Endothelial cell of umbilical vein (primary cell): ENCODE measurements around the gene PPP1R15B. TPM values are rescaled to one million over a fixed set of nuclear protein-coding genes. Genes with fewer than 3 reads are reported as not detected.

ENCODE experiments used
- BruUV-seq: library from RNA; stranded (reverse); fragments of 400-500 nt; replicated peaks from 2 replicates; lab custom pipeline; 2021; lab: Mats Ljungman, UMichigan
- CTCF ChIA-PET: fragments of 300-600, 350-600 bp; sonication (Branson Sonifier 250); formaldehyde crosslinking; loops from one replicate; lab custom pipeline; 2021; ENCODE audit warnings: antibody characterized with exemption, inconsistent platforms; lab: Charles Lee
- POLR2A ChIA-PET: fragments of 300-600, 350-600 bp; sonication (Branson Sonifier 250); formaldehyde crosslinking; loops from one replicate; lab custom pipeline; 2021; ENCODE audit warnings: antibody characterized with exemption, inconsistent platforms; lab: Charles Lee
- DNase-seq: peaks from one replicate; pipeline ENCODE4 v3.0.0-alpha.2; 2011; ENCODE audit warnings: low read depth, low spot score
- FAIRE-seq: peaks from 2 replicates; lab custom pipeline; 2011; peaks lifted over from hg19 to GRCh38; lab: Jason Lieb, UNC
- H2AFZ ChIP-seq: 2 replicates; pipeline ENCODE4 v1.6.0; 2012; ENCODE audit warnings: low read depth, low read length, control low read depth, inconsistent platforms
- H3K27ac ChIP-seq: 2 replicates; pipeline ENCODE4 v1.5.1; 2011; ENCODE audit warnings: low read depth, mild to moderate bottlenecking, control low read depth, low read length, moderate library complexity; ENCODE audit not compliant: insufficient read depth
- H3K27me3 ChIP-seq, 2 experiments: 2 replicates each; pipeline versions ENCODE4 v1.6.0 to v1.6.1; 2011; ENCODE audit warnings: low read length in 2 of 2, mixed read lengths in 1 of 2; ENCODE audit not compliant: control insufficient read depth in 2 of 2, insufficient read depth in 2 of 2
- H3K36me3 ChIP-seq, 2 experiments: 2 replicates in 1 of 2; 3 replicates in 1 of 2; pipeline ENCODE4 v1.5.1; 2011; ENCODE audit warnings: low read length in 2 of 2, mild to moderate bottlenecking in 1 of 2, moderate library complexity in 1 of 2; ENCODE audit not compliant: control insufficient read depth in 2 of 2, insufficient read depth in 2 of 2; ENCODE audit errors: extremely low read depth in 1 of 2
- H3K4me1 ChIP-seq: 3 replicates; pipeline ENCODE4 v1.5.1; 2011; ENCODE audit warnings: mild to moderate bottlenecking, low read length; ENCODE audit not compliant: control insufficient read depth, insufficient read depth; ENCODE audit errors: extremely low read depth
- H3K4me2 ChIP-seq: 2 replicates; pipeline ENCODE4 v1.6.1; 2011; ENCODE audit warnings: low read length, control low read depth, mixed read lengths; ENCODE audit not compliant: insufficient read depth
- H3K4me3 ChIP-seq, 3 experiments: fragments of 200-600 bp in 1 of 3; sonication (generic), shearing (Covaris generic) in 1 of 3; replicated peaks in 1 of 3; 2 replicates each; pipeline ENCODE4 v1.5.1; 2011 to 2016; ENCODE audit warnings: control low read depth in 3 of 3, low read length in 3 of 3, mild to moderate bottlenecking in 2 of 3, inconsistent platforms in 1 of 3, low read depth in 1 of 3, moderate library complexity in 1 of 3; ENCODE audit not compliant: insufficient read depth in 1 of 3
- H3K79me2 ChIP-seq: 2 replicates; pipeline ENCODE4 v1.6.0; 2012; ENCODE audit warnings: low read length, inconsistent platforms; ENCODE audit not compliant: control insufficient read depth, insufficient read depth
- H3K9ac ChIP-seq: replicated peaks from 2 replicates; pipeline ENCODE3; 2011; ENCODE audit warnings: low read length, control low read depth; ENCODE audit not compliant: insufficient read depth; ENCODE audit errors: extremely low read depth
- H3K9me1 ChIP-seq: replicated peaks from 3 replicates; pipeline ENCODE4 v1.6.0; 2011; ENCODE audit warnings: mild to moderate bottlenecking, low read length; ENCODE audit not compliant: control insufficient read depth, insufficient read depth; ENCODE audit errors: extremely low read depth
- H3K9me3 ChIP-seq: replicated peaks from 2 replicates; pipeline ENCODE4 v1.5.1; 2012; ENCODE audit warnings: low read length, inconsistent platforms; ENCODE audit not compliant: control insufficient read depth, insufficient read depth
- H4K20me1 ChIP-seq: replicated peaks from 2 replicates; pipeline ENCODE3; 2011; ENCODE audit warnings: mild to moderate bottlenecking, low read length; ENCODE audit not compliant: control insufficient read depth, insufficient read depth; ENCODE audit errors: extremely low read depth
- EZH2 ChIP-seq: IDR thresholded peaks from 2 replicates; pipeline ENCODE4 v1.6.1; 2012; ENCODE audit warnings: borderline replicate concordance, low read depth, mild to moderate bottlenecking, moderate library complexity, low read length, inconsistent platforms; ENCODE audit not compliant: severe bottlenecking
- FOS ChIP-seq: IDR thresholded peaks from 2 replicates; pipeline ENCODE4 v1.6.1; 2011; ENCODE audit warnings: mild to moderate bottlenecking, low read length, moderate library complexity, borderline replicate concordance; ENCODE audit not compliant: insufficient read depth
- GATA2 ChIP-seq: IDR thresholded peaks from 2 replicates; pipeline ENCODE4 v1.7.0; 2011; ENCODE audit warnings: low read depth, mild to moderate bottlenecking, moderate library complexity, mixed read lengths, low read length; ENCODE audit not compliant: insufficient read length, insufficient read depth
- JUN ChIP-seq: IDR thresholded peaks from 2 replicates; pipeline ENCODE4 v1.6.1; 2011; ENCODE audit warnings: borderline replicate concordance, low read depth; ENCODE audit not compliant: insufficient read length, insufficient read depth
- MAX ChIP-seq: IDR thresholded peaks from 2 replicates; pipeline ENCODE4 v1.6.1; 2011; ENCODE audit not compliant: insufficient read depth, insufficient read length
- MYC ChIP-seq: IDR thresholded peaks from one replicate; pipeline ENCODE4 v1.6.1; 2011; ENCODE audit warnings: mild to moderate bottlenecking, low read depth, low read length
- POLR2A ChIP-seq: IDR thresholded peaks from 2 replicates; pipeline ENCODE4 v1.6.1; 2012; ENCODE audit warnings: low read depth, mild to moderate bottlenecking, control low read depth, low read length
- POLR2AphosphoS5 ChIP-seq: IDR thresholded peaks from 2 replicates; pipeline ENCODE4 v1.6.1; 2012; ENCODE audit warnings: low read depth, mild to moderate bottlenecking, control low read depth, low read length, moderate library complexity; ENCODE audit not compliant: insufficient read depth
- dilution Hi-C: fragments of 300-500 bp; cut with MboI; formaldehyde crosslinking; loops from one replicate; pipeline ENCODE4 v1.15.0; 2019; ENCODE audit warnings: low sequenced_read_pairs; ENCODE audit not compliant: extremely low pct_ligation_motif_present
- intact Hi-C: fragments of 100-400 bp; cut with micrococcal nuclease; formaldehyde crosslinking; loops from one replicate; pipeline ENCODE4 v1.10.0; 2022
- polyA plus RNA-seq, 4 experiments: library from polyadenylated mRNA; depleted of rRNA in 3 of 4; stranded (reverse) in 3 of 4; unstranded in 1 of 4; fragments of >200 nt; gene quantifications; 2 replicates each; pipeline versions ENCODE4 v1.2.1 to v1.2.3, GENCODE V29; 2011 to 2012; ENCODE audit warnings: missing spikeins in 1 of 4
- total RNA-seq: library from RNA; stranded (reverse); gene quantifications from 2 replicates; pipeline ENCODE4 v1.2.3, GENCODE V29; 2021
- TF ChIP-seq, protein P1 (sequence below), 2 donors: IDR thresholded peaks; 1 replicate in 1 of 2; 2 replicates in 1 of 2; pipeline ENCODE4 v1.5.1; 2011; ENCODE audit warnings: low read length in 2 of 2, mild to moderate bottlenecking in 2 of 2, moderate library complexity in 2 of 2, control low read depth in 1 of 2, inconsistent platforms in 1 of 2, low read depth in 1 of 2; ENCODE audit not compliant: insufficient read depth in 1 of 2; ENCODE audit errors: extremely low read depth in 1 of 2

The PPP1R15B gene
- total and polyA plus RNA-seq, 2 donors (not counting 3 experiments of a cell fraction or from before 2014, with no cell fraction given): 16.8 to 39.8 TPM

GRCh38 chr1:204405988-204406387 is 5.6 kb downstream of the PPP1R15B start:
- dilution Hi-C loops: no loop called here
- H3K4me3 ChIP-seq: peak overlapping the region in 1 of 3 experiments; percentile 94
- H3K27me3 ChIP-seq: no peaks in the 10 kb centered on the region
- no peak overlapping the region for H3K9ac ChIP-seq
- intact Hi-C loops: no loop called here
- H3K4me1 ChIP-seq: peaks cover 19% of the 10 kb centered on the region
- H3K36me3 ChIP-seq: peaks cover 8 to 16% of the 10 kb centered on the region in 2 experiments
- H2AFZ ChIP-seq: no peak overlapping the region
- peaks cover 40% of the 10 kb centered on the region for H4K20me1 ChIP-seq
- no peak for DNase-seq
- H3K9me3 ChIP-seq: no peaks in the 10 kb centered on the region
- CTCF ChIA-PET: interaction anchor here (1.2 kb wide), 1 partner anchor 97 kb away, joined by 5 read pairs; no protein-coding TSS in a partner anchor
- H3K27ac ChIP-seq: no peak overlapping the region
- FAIRE-seq: no peak
- H3K9me1 ChIP-seq: no peaks in the 10 kb centered on the region
- BruUV-seq: no TSS peak
- H3K4me2 ChIP-seq: peak overlapping the region; percentile 89
- H3K79me2 ChIP-seq: peaks cover 80% of the 10 kb centered on the region
- POLR2A ChIA-PET: no interaction called here
- TF ChIP-seq EZH2: no peak
- no peak for TF ChIP-seq MAX
- TF ChIP-seq MYC: no peak
- TF ChIP-seq FOS: no peak
- no peak for TF ChIP-seq POLR2A
- TF ChIP-seq JUN: no peak

DNA sequence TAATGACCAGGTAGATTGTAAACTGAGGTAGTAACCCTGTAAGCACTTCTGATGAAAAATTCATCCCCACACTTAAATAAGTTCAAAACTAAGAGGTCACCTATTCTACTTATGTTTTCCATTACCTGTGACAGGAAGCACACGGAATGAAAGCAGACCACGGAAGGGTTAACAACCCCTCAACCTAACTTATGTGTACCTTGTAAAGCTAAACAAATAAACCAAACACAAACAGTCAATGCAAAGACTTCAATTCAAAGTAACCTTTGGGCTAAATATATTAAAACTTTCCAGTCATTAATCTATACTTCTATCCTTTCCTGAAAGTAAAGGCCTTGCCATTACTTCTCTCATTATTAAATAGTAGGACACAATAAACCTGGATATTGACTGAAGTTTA is 7.0 kb downstream of the PPP1R15B start:
- TF ChIP-seq JUN (no peak), POLR2AphosphoS5 (no peak), FOS (no peak), MYC (no peak), GATA2 (no peak), POLR2A (no peak), EZH2 (no peak), MAX (no peak)
- TF ChIP-seq, protein P1, sequence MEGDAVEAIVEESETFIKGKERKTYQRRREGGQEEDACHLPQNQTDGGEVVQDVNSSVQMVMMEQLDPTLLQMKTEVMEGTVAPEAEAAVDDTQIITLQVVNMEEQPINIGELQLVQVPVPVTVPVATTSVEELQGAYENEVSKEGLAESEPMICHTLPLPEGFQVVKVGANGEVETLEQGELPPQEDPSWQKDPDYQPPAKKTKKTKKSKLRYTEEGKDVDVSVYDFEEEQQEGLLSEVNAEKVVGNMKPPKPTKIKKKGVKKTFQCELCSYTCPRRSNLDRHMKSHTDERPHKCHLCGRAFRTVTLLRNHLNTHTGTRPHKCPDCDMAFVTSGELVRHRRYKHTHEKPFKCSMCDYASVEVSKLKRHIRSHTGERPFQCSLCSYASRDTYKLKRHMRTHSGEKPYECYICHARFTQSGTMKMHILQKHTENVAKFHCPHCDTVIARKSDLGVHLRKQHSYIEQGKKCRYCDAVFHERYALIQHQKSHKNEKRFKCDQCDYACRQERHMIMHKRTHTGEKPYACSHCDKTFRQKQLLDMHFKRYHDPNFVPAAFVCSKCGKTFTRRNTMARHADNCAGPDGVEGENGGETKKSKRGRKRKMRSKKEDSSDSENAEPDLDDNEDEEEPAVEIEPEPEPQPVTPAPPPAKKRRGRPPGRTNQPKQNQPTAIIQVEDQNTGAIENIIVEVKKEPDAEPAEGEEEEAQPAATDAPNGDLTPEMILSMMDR (IDR thresholded peaks at IDR 0.05; ENCODE audit: extremely low read depth in 1 of 2, insufficient read depth in 1 of 2, low read depth in 1 of 2, low read length in 2 of 2): no peak
- no peak overlapping the region for H3K4me2 ChIP-seq
- intact Hi-C loops (no loop called here), dilution Hi-C loops (no loop called here)
- POLR2A ChIA-PET: no interaction called here
- peaks cover 33% of the 10 kb centered on the region for H4K20me1 ChIP-seq
- peaks cover 19% of the 10 kb centered on the region for H3K4me1 ChIP-seq
- H3K36me3 ChIP-seq: peaks cover 9 to 16% of the 10 kb centered on the region in 2 experiments
- no peak for DNase-seq
- H3K9me1 ChIP-seq: no peaks in the 10 kb centered on the region
- no peak overlapping the region for H3K9ac ChIP-seq
- no peak overlapping the region for H3K27ac ChIP-seq
- FAIRE-seq: no peak
- CTCF ChIA-PET: no interaction called here
- no peak overlapping the region for H3K4me3 ChIP-seq
- H2AFZ ChIP-seq: no peak overlapping the region
- BruUV-seq: no TSS peak
- H3K27me3 ChIP-seq: no peaks in the 10 kb centered on the region
- H3K79me2 ChIP-seq: peaks cover 67% of the 10 kb centered on the region
- H3K9me3 ChIP-seq: no peaks in the 10 kb centered on the region
